Activated CD8-positive, alpha-beta memory T cell treated with anti-CD3 and anti-CD28 coated beads for 24 hours (primary cell): ENCODE results near the gene KCNH5.

Experiments
- DNase-seq: peaks from one replicate; pipeline ENCODE4 v3.0.0-alpha.2; 2020

KCNH5 gene

DNA sequence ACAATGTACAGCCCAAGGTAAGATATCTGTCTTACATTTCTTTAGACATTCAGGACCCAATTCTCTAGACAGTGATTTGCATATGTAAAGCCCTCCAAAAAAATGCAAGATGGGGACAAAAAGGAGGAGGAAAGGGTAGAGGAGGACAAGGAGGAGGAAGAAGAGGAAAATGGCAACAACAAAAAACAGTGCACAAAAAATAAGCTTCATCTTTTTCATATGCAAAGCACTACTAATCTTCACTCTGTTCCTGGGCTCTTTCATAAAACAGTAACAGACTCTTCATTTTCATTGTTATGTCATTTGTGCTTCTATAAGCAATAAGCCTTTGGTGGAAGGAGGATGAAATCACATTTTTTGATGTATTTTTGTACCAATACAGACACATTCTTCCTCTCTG is 61.4 kb downstream of the KCNH5 start:
- no peak for DNase-seq

DNA sequence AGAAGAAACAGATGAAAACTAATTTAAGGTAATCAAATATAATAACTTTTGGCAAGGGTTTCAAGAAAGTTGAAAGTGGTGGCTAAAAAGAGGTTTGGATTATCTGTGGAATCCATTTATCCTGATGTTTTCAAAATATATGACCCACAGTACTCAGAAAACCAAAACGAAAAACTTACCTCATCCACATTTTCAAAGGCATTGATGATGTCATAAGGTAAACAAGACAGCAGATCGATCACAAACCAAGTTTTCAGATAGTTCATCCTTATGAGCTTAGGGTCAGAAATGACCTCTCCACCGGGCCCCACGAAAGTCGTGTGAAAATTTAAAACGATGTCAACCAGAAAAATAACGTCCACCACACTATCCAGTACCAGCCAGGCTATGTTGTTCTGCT is 64.6 kb downstream of the KCNH5 start:
- DNase-seq: no peak

DNA sequence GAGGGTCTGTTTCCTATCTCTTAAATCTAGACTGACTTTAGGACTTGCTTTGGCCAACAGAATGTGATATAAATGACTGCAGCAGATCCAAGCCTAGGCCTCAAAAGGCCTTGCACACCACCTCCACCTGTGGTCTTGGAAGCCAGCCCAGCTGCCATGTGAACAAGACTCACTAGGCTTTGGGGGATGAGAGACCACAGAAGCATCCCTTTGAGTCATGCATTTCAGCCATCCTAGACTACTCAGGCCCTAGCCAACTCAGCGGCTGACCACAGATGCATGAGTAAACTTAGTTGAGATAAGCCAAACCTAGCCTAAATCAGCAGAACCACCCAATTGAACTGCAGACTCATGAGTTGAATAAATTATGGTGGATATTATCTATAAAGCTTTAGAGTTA is 87.7 kb downstream of the KCNH5 start:
- no peak for DNase-seq

DNA sequence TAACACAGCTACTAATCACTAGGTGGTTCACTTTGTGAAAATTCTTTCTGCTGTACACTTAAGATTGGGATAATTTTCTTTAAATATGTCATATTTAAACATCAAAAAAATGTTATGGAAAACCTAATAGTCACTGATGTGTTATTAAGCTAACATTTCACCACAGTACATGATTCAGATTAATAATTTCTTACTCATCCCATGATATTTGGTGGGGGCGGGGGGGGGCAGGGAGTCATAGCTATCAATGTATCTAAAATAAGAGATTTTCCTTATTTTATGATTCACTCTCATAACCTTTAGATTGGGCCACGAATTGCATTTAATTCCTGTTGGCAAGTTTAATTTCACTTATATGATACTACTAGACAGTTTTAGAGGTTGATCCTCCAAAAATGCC is 88.8 kb downstream of the KCNH5 start:
- DNase-seq: no peak

DNA sequence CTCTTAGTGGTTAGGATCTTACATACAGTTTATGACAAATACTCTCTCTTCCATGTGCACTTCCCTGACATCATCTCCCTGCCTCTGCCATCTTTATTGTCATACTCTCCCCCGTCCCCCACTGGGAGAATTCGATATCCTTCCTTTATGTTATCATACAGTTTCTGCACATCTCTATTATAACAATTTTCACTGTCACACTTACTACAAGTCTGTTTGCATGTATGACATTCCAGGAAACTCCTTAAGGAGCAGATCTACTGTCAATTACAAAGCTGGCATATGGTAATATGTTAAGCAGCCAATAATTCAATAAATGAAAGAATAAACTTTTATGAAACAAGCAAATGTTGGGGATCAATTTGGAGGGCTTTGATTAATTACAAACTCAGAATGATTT is 91.1 kb downstream of the KCNH5 start:
- DNase-seq: no peak

DNA sequence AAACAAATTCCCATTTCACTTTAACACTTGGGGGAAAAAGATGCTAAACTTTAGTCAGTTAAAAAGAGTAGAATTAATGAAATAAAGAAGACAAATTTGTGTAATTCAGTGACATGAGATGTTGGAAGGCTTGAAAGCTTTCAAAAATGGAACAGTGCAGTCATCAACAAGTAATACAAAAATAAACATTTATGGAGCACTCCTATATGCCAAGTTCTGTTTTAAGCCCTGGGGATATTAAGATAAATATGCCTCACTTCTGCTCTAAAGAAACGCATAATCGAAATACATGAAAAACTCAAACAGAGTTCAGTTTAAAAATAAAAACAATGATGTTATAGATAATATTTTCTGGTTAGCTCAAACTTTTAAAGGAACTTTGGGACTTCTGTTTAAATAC is 93.0 kb downstream of the KCNH5 start:
- DNase-seq: no peak

DNA sequence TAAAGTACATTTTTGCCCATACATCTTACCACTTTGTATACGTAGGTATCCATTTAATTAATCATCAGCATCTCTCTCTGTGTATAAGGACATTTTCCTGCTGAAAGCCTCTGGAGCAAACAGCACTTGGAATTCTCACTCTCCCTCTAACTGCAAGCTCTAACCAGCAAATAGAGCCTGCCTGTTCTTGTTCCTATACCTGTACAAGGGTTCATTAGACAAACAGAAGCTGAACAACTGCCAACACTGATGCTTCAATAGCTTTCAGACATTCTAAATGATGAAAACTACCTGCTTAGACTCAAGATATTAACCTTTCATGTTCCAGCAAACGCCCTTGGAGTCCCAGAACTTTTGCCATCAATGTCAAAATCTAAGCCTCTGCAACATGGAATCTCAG is 98.0 kb downstream of the KCNH5 start:
- DNase-seq: no peak

DNA sequence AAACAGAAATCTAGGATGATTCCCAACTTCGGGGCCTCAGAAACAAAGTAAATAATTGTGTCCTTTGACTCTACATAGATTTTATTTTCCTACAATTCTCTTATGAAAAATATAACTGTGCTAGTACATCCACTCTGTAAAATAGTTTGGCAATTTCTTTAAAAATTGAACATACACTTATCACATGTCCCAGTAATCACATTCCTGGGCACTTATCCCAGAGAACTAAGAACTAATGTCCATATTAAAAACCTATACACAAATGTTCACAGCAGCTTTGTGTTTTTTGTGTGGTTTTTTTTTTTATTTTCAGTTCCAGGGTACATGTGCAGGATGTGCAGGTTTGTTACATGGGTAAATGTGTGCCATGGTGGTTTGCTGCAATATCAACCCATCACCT is 99.0 kb downstream of the KCNH5 start:
- DNase-seq: no peak

DNA sequence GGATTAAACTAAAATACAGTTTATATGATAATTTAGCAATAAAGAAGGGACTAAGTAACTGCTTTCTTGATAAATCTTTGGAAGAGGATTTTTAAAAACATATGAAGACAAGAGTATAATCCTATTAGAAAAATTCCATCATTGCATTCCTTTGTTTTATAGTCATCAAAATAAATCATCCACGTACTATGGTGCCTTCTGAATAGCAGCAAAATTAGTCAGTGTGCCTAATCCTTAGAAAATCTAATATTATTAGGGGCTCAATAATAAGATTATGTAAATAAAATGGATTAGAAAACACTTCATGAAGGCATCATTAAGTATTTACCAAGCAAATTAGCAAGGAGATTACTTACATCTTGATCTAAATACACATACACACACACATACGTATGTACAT is 102.1 kb downstream of the KCNH5 start:
- no peak for DNase-seq

DNA sequence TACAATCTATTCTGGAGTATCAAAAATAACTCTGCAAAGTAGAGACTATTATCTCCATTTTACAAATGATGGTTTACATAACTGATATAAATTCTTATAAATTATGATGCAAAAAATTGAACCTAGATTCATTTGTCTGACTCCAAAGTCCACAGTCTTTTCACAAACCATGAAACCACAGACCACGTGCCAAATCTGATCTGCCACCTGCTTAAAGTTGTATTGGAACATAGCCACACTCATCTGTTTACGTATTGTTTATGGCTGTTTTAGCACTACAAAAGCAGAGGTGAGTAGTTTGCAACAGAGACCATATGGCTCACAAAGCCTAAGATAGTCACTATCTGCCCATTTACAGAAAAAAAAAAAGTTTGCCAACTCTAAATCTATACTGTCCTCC is 105.3 kb downstream of the KCNH5 start:
- DNase-seq: no peak

DNA sequence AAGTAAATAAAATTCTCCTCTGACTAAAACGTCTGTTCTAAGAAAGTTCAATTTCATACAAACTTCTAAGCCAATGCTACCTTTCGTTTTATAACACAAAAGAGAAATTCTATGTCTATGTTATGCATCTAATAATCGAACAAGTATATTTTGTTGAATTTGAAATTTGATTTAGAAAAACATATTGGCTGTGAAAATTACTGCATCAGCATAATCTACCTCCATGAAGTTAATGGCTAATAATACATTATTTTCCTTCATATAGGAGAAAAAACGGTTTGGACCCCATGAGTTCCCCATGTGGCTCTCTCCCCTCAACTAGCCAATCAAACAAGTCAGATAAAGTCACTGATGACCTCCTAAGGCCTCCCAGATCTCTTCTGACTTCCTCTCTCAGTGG is 106.5 kb downstream of the KCNH5 start:
- no peak for DNase-seq

DNA sequence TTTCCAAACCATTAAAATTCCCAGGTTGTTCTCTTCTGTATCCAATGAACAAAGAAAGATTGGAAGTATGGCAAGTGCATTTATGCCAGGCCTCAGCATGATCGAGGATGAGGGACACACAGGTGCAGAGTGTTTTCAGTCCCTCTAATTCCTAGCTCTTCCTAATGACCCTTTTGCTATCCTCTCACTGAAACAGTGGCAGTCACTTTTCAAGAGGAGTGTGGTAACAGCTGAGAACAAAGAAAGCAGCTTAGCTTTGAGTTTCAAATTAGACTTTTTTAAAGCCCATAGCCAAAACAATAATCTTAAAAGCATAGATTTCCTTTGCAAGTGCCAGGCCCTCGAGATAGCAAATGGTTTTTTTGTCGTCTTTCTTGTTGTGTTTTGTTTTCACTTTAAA is 110.8 kb downstream of the KCNH5 start:
- DNase-seq: no peak

DNA sequence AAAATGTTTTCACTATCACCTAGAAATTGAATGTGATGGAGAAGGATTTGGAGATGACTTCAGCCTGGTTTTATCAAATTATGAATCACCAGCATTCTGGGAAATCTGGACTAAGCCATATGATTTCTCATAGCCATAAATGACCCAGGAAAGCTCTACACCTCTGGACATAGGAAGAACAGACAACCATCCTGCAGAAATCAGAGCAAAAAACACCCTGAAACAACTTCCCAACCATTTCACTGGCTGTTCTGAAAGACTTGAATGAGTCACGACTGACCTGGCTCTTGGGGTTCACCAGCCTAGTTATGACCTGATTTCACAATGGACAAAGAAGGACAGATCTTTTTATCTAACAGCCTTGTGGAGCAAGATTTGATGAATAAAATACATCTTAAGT is 123.8 kb downstream of the KCNH5 start:
- DNase-seq: no peak

DNA sequence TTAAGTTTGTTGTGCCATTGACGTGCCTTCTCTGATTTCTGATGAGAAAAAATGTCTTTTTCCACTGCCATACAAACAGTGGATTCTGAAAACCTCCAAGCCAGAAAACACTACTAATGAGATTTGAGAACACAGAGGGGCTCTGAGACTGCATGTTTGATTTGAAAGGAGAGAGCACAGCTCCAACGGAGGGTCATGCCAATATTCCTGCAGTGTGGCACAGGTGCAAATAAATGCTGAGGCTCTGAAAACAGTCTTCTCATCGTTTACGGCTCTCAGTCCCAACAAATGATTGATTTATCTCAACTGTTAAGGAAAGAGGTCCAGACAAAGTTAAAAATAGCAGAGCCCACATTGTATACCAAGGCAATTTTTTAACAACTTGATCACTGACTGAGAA is 128.7 kb downstream of the KCNH5 start:
- DNase-seq: no peak

DNA sequence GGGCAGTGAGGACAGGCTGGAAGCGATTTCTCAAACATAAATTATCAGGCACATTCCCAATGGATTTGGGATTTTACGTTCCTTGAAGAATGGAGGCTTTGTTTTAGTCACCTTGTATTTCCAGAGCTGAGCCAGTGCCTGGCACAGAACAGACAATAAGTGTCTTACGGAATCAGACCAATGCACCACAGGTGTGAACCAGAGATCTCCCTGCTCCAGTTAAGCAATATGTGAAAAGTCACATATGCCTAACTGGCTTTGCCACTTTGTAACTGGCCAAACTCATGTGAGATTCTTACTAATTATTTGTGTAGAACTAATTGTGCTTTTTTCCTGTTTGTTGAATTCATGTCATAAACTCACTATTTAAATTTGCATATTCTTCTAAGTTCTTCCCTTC is 130.4 kb downstream of the KCNH5 start:
- DNase-seq: no peak

DNA sequence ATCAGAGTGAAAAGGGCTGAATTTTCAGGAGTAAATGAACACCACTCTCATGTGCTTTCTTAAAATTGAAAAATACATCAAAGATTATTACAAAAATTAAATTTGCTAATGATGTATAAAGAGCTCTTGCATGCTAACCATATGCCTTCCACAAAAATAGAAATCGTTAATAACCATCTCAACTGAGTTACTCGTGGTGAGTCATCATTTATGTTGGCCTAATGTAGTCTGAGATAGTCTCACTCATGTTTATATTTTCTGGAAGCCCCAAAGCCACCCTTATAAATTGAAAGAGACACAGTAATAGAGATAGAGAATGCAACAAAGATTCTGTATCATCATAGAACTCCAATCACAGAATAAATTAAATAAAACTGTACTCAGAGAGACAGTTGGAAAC is 131.2 kb downstream of the KCNH5 start:
- no peak for DNase-seq

DNA sequence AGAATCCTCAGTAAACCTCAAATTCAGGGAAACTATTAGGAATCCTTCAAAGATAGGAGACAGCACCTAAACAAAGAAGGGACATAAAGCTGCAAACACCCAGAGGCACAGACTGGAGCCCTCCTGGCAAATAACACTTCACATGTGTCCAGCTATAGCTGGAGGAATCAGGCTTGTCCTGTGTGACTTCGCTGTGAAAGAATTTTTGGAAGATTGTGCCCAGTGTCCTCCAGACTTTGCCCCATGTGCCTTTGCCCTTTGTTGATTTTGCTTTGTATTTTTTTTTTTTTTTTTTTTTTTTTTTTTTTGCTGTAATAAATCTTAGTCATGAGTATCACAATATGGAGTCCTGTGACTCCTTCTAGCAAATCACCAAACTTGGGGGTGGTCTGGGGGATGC is 136.8 kb downstream of the KCNH5 start:
- DNase-seq: no peak

DNA sequence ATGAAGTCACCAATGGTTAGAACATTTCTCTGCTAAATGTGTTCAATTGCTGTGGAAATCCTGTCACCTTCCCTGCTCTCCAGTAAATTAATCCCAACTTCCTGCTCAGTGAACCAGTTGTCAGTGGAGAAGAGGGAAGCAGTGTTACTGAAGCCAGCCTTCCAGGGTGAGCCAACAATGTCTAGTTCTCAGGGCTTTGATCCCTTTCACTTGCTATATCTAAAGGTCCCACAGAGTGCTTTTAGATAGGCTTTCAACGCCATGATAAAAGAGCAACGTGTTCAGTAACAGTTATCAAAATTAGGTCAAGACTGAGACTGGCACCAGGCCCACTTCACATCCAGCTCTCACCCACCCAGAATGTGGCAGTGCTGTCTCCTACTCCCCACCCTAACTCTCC is 139.7 kb downstream of the KCNH5 start:
- no peak for DNase-seq

DNA sequence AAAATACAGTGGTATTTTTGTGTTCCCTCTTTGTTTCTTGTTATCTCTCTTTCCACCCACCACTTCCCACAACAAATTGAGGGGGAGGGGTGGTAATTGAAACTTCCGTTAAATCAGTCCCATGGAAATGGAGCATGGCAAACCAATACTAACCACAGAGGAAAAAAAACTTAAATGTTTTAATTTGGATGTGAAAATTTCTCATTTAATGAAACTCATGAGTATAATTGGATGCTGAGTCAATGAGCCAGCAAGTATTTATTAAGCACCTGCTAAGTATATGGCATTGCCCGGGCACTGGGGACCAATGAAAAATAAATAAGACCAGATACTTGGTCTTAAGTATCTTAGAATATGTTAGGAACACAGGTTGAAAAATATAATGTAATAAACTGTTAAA is 147.5 kb downstream of the KCNH5 start:
- DNase-seq: no peak

DNA sequence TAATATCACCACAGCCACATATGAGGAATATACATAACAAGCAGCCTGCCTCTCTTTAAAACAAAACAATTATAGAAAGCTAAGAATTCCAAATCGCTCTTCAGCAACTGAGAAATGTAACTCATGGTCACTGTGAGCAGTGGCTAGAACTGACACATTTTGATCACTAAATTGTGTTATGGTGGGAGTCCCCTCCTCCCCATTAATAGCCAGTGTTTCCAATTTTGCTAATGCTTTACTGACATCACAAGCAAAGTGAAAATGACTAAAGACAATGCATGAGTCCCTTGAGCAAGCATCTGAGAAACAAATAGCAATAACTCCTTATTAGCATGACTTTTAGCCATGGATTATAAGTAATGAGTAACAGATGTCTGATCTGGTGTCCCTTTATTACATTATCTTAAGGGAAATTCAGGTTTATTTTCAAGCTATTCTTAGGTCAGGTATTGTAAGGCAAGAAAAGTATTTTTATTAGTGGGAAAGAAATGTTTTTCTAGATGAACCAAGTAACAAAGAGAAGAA is 148.3 kb downstream of the KCNH5 start:
- no peak for DNase-seq

DNA sequence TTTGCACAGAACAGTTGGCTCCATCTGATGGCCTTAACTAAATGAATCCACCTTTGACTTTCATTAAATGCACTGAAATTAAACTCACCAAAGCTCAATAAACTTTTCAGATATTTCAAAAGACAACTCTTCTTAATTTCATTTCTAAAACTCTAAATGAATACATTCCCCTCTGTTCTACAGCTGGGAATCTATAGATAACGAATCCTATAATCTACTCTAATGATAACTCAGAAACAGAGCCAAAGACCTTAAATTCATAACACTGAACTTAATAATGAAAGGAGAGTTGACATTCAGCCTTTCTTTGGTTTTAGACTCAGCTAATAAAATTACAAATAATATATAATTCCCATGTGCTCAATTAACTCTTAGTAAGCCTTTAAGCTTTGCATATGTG is 150.5 kb downstream of the KCNH5 start:
- DNase-seq: no peak

DNA sequence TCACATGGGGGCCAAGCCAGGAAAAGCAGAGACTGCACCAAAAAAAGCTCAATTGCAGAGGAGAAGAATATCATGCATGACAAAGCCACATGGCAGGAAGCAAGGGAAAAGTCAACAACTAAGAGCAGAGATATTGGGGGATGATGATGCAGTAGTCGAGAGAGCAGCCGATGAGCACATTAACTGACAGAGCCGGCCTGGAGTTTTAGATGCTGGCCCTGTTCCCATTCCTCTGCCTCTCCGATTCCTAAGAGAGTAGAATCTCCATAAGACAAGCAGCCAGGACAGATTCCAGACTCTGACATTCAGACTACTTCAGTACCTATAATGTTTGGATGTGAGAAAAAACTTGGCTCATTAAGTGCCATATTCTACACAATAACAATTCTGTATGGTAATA is 155.9 kb downstream of the KCNH5 start:
- no peak for DNase-seq

DNA sequence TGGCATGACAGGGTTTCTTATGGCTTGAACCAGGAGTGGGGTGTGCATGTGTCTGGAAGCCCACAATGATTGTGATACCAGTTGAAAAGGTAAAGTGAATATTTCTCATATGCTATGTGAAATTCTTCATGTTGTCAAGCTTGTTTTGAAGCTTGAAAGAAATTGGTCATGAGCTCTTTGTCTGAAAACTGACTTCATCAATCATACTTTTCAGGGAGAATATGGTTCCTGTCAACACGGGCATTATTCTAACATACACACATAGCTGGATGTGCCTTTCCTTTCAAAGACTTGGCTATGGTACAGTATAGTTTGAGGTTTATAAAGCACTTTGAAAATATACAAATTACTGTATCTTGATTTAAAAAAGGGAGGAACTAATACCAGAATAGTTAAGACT is 158.8 kb downstream of the KCNH5 start:
- DNase-seq: no peak

DNA sequence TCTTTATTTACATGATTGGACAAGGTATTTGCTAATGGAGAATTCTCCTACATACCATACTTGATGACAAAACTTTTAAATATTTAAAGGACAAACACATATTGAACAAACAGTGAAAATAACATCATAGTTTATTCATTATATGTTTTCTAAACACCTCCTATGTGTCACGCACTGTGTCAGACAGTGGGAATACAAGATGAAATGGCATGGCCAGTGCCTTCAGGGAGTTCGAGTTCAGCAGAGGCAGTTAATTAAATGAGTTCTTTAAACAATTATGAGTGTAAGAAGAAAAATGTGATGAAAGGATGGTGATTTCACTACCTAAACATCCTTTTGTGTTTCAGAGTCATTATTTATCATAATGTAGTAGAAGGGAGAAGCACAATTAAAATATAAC is 159.8 kb downstream of the KCNH5 start:
- DNase-seq: no peak

DNA sequence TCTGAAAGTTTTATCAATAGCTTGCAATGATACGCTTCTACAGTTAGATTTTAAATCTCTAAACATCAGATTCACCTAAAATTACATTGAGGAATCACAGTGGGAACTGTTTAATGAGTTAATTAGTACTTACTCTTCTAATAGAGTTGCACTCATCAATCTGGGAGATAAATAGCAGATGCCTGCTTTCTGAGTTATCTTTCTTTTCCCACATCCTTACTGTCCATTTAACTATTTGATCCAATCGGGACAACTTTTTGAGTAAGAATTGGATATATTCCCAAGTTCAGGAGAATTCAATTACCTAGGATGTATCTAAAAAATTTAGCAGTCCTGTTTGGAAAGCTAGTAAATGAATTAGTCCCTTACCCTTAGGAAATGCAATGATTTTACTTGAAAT is 162.3 kb downstream of the KCNH5 start:
- DNase-seq: no peak

DNA sequence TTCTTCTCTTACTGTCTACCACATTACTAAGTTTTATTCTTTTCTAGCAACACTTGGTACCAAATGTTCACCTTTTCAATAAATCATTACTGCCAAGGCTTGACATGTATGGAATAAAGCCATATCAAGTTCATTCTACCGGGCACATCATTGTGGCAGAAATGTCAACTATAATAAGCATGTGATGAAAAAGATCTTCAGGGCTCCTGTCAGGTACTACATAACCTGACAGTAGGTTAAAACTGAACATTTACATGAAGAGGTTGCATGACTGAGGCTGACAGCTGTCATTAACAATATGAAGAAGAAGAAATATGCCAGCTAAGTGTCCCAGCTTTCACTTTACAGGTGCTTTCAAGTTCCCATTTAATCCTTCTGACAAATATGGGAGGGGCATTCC is 178.9 kb downstream of the KCNH5 start:
- DNase-seq: no peak
